Pulmonary artery endothelial cell (primary cell): ENCODE results near the gene FGF12. TPM values are rescaled to one million over a fixed set of nuclear protein-coding genes. Genes with fewer than 3 reads are reported as not detected.

Experiments used
- DNase-seq: peaks from one replicate; pipeline ENCODE4 v3.0.0-alpha.2; 2011; ENCODE audit warnings: low read depth, low spot score
- total RNA-seq: library from RNA; depleted of rRNA; stranded (reverse); fragments of >200 nt; gene quantifications from 2 replicates; pipeline ENCODE4 v1.2.3, GENCODE V29; 2014

Gene FGF12
- total RNA-seq, 1 donor from 2014 or later = 1.8 TPM

GRCh38 chr3:192207239-192207638 is 520.1 kb downstream of the FGF12 start:
- DNase-seq = no peak

- DNase-seq = no peak
Observed at GRCh38 chr3:192194085-192194484, 533.3 kb downstream of the FGF12 start.

- no peak for DNase-seq
Observed at GRCh38 chr3:192188218-192188835, 539.0 kb downstream of the FGF12 start.

- DNase-seq = no peak
Observed at GRCh38 chr3:192187485-192188051, 539.8 kb downstream of the FGF12 start.

- DNase-seq = peak; percentile 17
Observed at GRCh38 chr3:192186498-192186897, 540.8 kb downstream of the FGF12 start.

GRCh38 chr3:192186045-192186444 is 541.3 kb downstream of the FGF12 start:
- no peak for DNase-seq

GRCh38 chr3:192183109-192183508 is 544.2 kb downstream of the FGF12 start:
- no peak for DNase-seq

GRCh38 chr3:192181151-192181550 is 546.2 kb downstream of the FGF12 start:
- no peak for DNase-seq

GRCh38 chr3:192177383-192177782 is 550.0 kb downstream of the FGF12 start:
- no peak for DNase-seq

GRCh38 chr3:192174283-192174682 is 553.1 kb downstream of the FGF12 start:
- no peak for DNase-seq

- no peak for DNase-seq
Observed at GRCh38 chr3:192171213-192171612, 556.1 kb downstream of the FGF12 start.

- no peak for DNase-seq
Observed at GRCh38 chr3:192170659-192171058, 556.7 kb downstream of the FGF12 start.

GRCh38 chr3:192170031-192170430 is 557.3 kb downstream of the FGF12 start:
- no peak for DNase-seq

GRCh38 chr3:192169332-192169915 is 557.9 kb downstream of the FGF12 start:
- peak; percentile 17 for DNase-seq

- DNase-seq = no peak
Observed at GRCh38 chr3:192168202-192168601, 559.1 kb downstream of the FGF12 start.

- no peak for DNase-seq
Observed at GRCh38 chr3:192165552-192165951, 561.8 kb downstream of the FGF12 start.

GRCh38 chr3:192161661-192162060 is 565.7 kb downstream of the FGF12 start:
- no peak for DNase-seq

GRCh38 chr3:192156382-192156781 is 571.0 kb downstream of the FGF12 start:
- DNase-seq = no peak

GRCh38 chr3:192155194-192155593 is 572.1 kb downstream of the FGF12 start:
- DNase-seq = no peak

- no peak for DNase-seq
Observed at GRCh38 chr3:192133271-192133670, 594.1 kb downstream of the FGF12 start.

GRCh38 chr3:192130534-192131132 is 596.7 kb downstream of the FGF12 start:
- peak; percentile 35 for DNase-seq

GRCh38 chr3:192129586-192129985 is 597.8 kb downstream of the FGF12 start:
- DNase-seq = no peak

GRCh38 chr3:192128922-192129321 is 598.4 kb downstream of the FGF12 start:
- DNase-seq = no peak
